Type B pancreatic cell (in vitro differentiated cells): ENCODE results near the gene PCDHGA5. TPM values are rescaled to one million over a fixed set of nuclear protein-coding genes. Genes with fewer than 3 reads are reported as not detected.

Experiments used
- DNase-seq: peaks from one replicate; pipeline ENCODE4 v3.0.0; 2021; ENCODE audit warnings: mixed read lengths; ENCODE audit not compliant: unreplicated experiment; ENCODE audit errors: extremely low spot score
- H3K27ac Mint-ChIP-seq: 2 replicates; pipeline ENCODE4 v1.8.0; 2021; ENCODE audit warnings: mild to moderate bottlenecking, mixed read lengths
- H3K27me3 Mint-ChIP-seq: 2 replicates; pipeline ENCODE4 v1.8.0; 2021; ENCODE audit warnings: mixed read lengths
- H3K36me3 Mint-ChIP-seq: 2 replicates; pipeline ENCODE4 v1.8.0; 2021; ENCODE audit warnings: mixed read lengths
- H3K4me1 Mint-ChIP-seq: one replicate; pipeline ENCODE4 v1.8.0; 2021; ENCODE audit warnings: mixed read lengths; ENCODE audit not compliant: unreplicated experiment
- H3K4me3 Mint-ChIP-seq: 2 replicates; pipeline ENCODE4 v1.8.0; 2021; ENCODE audit warnings: mild to moderate bottlenecking, mixed read lengths
- H3K9me3 Mint-ChIP-seq: 2 replicates; pipeline ENCODE4 v1.8.0; 2021; ENCODE audit warnings: mixed read lengths
- CTCF ChIP-seq: fragments of 200-600 bp; sonication (generic); conservative IDR thresholded peaks from 2 replicates; pipeline ENCODE4 v1.5.0; 2021; ENCODE audit warnings: antibody characterized with exemption, mild to moderate bottlenecking
- total RNA-seq: library from RNA; stranded (reverse); gene quantifications from 2 replicates; pipeline ENCODE4 v1.2.1, GENCODE V29; 2021; ENCODE audit warnings: low replicate concordance

PCDHGA5 gene
- total RNA-seq, 1 donor from 2014 or later: 0.39 TPM

GRCh38 chr5:141356133-141356532 is 7.8 kb upstream of the PCDHGA5 start:
- H3K36me3 Mint-ChIP-seq: peaks cover 7% of the 10 kb centered on the region
- no peaks in the 10 kb centered on the region for H3K4me1 Mint-ChIP-seq

GRCh38 chr5:141356950-141357349 is 7.0 kb upstream of the PCDHGA5 start:
- no peak for TF ChIP-seq CTCF
- H3K9me3 Mint-ChIP-seq: peaks cover 9% of the 10 kb centered on the region

More at GRCh38 chr5:141356133-141356532, 7.8 kb upstream of the PCDHGA5 start:
- DNase-seq: no peak
- TF ChIP-seq CTCF: no peak
- H3K27ac Mint-ChIP-seq: no peak overlapping the region
- H3K27me3 Mint-ChIP-seq: no peaks in the 10 kb centered on the region
- H3K4me3 Mint-ChIP-seq: no peak overlapping the region
- H3K9me3 Mint-ChIP-seq: peaks cover 9% of the 10 kb centered on the region

GRCh38 chr5:141359790-141360426 is 4.1 kb upstream of the PCDHGA5 start, which contains the start of gene PCDHGB2:
PCDHGB2 (plus strand) TSS chr5:141359994; CDS start chr5:141360136, 142 bp downstream.
- peaks cover 14% of the 10 kb centered on the region for H3K9me3 Mint-ChIP-seq
- no peak within 1 kb of the TSS for H3K4me3 Mint-ChIP-seq
- TF ChIP-seq CTCF: peak; percentile 50
- DNase-seq: no peak
- no peaks in the 10 kb centered on the region for H3K27me3 Mint-ChIP-seq
- H3K4me1 Mint-ChIP-seq: no peaks in the 10 kb centered on the region
- H3K36me3 Mint-ChIP-seq: no peaks in the 10 kb centered on the region
- no peak within 1 kb of the TSS for H3K27ac Mint-ChIP-seq

More at GRCh38 chr5:141356950-141357349, 7.0 kb upstream of the PCDHGA5 start:
- Mint-ChIP-seq H3K4me3 (no peak overlapping the region), H3K36me3 (peaks cover 7% of the 10 kb centered on the region), H3K27ac (no peak overlapping the region), H3K4me1 (no peaks in the 10 kb centered on the region), H3K27me3 (no peaks in the 10 kb centered on the region)
- DNase-seq: no peak

GRCh38 chr5:141360685-141361084 is 3.3 kb upstream of the PCDHGA5 start:
- H3K27me3 Mint-ChIP-seq: no peaks in the 10 kb centered on the region
- no peak for DNase-seq
- H3K36me3 Mint-ChIP-seq: no peaks in the 10 kb centered on the region
- H3K9me3 Mint-ChIP-seq: peaks cover 14% of the 10 kb centered on the region
- TF ChIP-seq CTCF: no peak
- H3K4me1 Mint-ChIP-seq: no peaks in the 10 kb centered on the region
- H3K27ac Mint-ChIP-seq: no peak overlapping the region
- H3K4me3 Mint-ChIP-seq: no peak overlapping the region

- peaks cover 14% of the 10 kb centered on the region for H3K9me3 Mint-ChIP-seq
- no peak for TF ChIP-seq CTCF
- H3K36me3 Mint-ChIP-seq: no peaks in the 10 kb centered on the region
- H3K27me3 Mint-ChIP-seq: no peaks in the 10 kb centered on the region
- no peaks in the 10 kb centered on the region for H3K4me1 Mint-ChIP-seq
- H3K4me3 Mint-ChIP-seq: no peak overlapping the region
- H3K27ac Mint-ChIP-seq: no peak overlapping the region
- DNase-seq: no peak
These were observed 1.2 kb upstream of the PCDHGA5 start for GRCh38 chr5:141362719-141363118.
